HG03045 (cell line): ENCODE measurements around the gene SCLY.

Source experiments
- ATAC-seq: cut with Tn5 transposase; IDR thresholded peaks from one replicate; pipeline ENCODE4 v1.9.1; 2021; ENCODE audit warnings: mild to moderate bottlenecking, moderate library complexity; ENCODE audit not compliant: unreplicated experiment

The SCLY gene

DNA sequence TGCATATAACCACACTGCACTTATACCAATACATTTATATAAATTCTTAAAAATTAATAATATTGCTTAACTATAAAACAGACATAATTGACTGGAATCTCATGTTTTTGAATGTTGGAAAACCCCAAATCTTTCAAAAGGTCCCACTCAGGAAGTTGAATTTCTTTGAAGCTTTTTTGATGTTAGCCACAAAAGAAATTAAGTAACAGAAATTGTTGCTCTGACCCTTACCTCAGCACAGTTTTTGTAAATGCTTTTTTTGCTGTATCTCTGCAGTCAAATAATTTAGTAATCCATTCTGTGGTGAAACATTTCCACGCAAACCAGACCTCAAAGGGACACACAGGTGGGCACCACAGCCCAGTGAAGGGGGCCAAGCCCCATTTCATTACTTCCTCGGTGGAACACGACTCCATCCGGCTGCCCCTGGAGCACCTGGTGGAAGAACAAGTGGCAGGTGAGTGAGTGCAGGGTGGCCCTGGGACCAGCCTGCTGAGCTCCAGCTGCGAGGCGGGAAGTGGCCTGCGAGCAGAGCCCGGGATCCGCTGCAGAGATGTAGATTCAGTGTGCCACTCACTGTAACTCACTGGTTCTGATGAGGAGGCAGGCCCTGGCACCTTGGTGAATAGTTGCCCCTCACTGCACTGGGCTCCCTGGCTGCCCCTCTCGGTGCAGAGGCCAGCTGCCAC is 8.4 kb downstream of the SCLY start:
- ATAC-seq, result no peak

DNA sequence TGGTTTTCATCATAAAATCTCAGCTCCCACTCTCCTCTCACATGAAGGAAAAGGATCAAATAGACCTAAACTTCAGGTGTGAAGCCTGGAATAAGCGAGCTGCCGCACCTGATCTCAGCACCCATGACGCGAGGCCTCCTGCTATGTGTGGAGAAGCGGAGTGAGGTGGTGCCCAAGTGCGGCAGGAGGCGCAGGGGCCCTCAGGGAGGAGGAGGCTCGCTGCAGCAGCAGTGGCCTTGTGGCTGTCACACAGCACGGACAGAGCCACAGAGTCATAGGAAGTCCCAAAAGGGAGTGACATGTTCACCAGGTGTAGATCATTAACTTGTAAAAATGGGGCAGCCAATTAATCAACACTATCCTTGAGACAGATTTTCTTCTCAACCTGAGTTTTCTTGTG is 9.1 kb downstream of the SCLY start:
- no peak for ATAC-seq

- ATAC-seq, result no peak
Measured at GRCh38 chr2:238075397-238075796, 14.6 kb downstream of the SCLY start.

DNA sequence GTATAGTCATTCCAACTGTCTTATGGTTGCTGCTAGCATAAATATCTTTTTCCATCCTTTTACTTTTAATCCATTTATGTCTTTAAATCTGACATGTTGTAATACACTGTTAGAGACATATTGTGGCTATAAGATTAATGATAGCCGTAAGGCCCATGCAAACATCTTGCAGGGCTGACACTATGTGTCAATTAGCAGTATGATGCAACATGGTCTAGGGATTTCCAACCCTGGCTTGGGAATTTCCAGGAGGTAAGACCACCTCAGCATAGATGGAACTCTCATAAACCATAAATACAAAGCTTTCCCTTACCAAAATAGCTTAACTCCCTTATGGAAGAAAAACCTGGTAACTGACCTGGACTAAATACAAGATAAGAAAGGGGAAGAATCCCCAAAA is 16.5 kb downstream of the SCLY start:
- ATAC-seq, result no peak

- ATAC-seq, result no peak
Measured at GRCh38 chr2:238079874-238080327, 19.1 kb downstream of the SCLY start.

GRCh38 chr2:238080518-238080917 is 19.7 kb downstream of the SCLY start:
- ATAC-seq, result no peak

- no peak for ATAC-seq
Measured at GRCh38 chr2:238081150-238081549, 20.3 kb downstream of the SCLY start.

GRCh38 chr2:238081561-238081960 is 20.8 kb downstream of the SCLY start:
- no peak for ATAC-seq

DNA sequence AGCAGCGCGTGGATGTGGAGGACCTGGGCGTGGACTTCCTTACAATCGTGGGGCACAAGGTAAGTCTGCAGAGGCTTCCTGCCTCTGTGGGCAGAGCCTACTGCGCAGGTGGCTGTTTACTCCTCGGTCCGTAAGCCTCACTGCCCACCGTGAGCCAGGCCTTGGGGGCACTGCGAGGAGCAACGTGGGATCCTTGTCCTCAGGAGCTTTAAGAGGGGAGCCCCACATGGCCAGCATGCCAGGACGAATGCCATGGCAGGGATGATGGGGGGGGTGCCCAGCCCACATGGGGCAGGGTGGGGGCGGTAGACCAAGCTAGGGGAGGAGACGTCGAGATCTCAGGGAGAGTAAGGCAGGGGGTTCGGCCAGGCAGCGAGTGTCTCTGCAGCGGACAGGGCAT is 21.4 kb downstream of the SCLY start:
- no peak for ATAC-seq

GRCh38 chr2:238082827-238083226 is 22.0 kb downstream of the SCLY start:
- ATAC-seq, result no peak

- ATAC-seq, result no peak
Measured at GRCh38 chr2:238083919-238084318, 23.1 kb downstream of the SCLY start.

- no peak for ATAC-seq
Measured at GRCh38 chr2:238084761-238085160, 24.0 kb downstream of the SCLY start.

DNA sequence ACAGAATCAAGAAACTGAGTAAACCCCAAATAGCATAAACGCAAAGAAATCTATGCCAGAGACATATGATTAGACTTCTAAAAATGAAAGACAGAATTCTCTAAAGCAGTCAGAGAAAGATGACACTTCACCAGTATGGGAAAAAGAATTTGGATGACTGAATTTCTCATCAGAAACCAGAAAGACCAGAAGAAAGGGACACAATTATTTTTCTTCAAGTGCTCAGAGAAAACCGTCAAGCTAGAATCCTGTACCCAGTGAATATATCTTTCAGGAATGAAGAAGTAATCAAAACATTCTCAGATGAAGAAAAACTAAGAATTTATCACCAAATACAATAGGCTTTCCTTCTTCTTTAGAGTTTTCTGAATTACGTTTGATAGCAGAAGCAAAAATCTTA is 25.1 kb downstream of the SCLY start:
- ATAC-seq, result no peak

DNA sequence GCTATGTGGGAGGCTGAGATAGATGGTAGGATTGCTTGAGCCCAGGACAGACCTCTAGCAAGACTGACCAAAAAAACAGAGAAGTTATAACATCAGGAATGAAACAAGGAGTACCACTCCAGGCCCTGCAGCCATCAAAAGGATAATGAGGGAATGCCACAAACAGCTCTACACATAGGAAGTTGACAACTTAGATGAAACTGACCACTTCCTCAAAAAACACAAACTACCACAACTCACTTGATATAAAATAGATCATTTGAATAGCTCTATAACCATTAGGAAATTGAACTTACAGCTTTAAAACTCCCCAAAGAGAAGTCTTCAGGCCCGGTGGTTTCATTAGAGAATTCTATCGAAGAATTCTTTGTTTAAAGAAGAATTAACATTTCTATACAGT is 26.4 kb downstream of the SCLY start:
- ATAC-seq, result no peak

- ATAC-seq, result no peak
Measured at GRCh38 chr2:238090887-238091286, 30.1 kb downstream of the SCLY start.

DNA sequence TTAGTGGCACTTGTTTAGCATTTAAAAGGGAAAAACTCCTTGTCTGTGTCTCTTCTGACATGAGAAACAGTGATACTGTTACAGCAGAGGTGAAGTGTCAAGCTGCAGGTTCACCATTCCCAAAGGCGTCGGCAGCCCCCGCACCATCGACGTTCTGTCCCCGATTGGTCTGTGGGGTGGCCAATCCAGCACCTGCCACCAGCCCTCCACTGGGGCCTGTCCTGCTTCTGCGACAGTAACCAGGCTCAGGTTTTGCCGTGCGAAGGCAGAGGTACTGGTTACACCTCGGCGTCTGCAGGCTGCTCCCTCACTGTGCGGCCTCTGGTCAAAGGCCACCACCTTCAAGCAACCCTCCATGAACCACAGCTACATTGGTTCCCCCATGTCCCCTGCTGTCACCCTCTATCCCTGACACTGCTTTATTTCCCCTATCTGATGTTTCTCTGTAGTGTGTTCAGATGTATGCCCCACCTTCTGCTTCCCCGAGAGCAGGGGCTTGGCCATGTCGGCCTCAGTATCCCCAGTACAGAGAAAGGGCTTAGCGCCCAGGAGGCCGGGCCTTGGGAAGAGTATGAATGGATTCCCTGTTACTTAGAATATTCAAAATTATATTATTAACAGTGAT is 30.7 kb downstream of the SCLY start:
- no peak for ATAC-seq

DNA sequence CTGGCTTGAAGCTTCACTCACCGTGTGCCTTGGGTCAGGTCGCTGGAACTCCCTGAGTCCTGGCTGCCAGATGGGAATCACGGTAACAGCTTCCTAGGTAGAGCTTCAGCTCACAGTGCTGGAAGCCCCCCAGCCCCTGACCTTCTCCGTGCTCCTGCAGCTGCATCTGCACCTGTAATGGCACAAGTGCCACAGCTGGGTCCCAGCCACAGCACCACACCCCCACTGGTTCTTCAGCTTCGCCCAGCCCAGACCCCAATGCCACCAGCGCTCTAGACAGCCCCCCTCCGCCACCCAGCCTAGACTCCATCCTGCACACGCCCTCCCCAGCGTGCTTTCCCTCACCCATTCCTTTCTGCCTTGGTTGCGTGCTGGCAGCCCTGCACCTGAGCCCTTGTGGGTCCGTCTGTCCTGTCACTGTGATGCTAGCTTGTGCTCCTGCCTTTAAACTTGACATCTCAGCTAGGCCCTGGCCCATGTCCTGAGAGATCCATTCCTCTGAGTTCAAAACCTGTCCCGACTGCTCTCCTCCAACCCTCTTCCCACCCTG is 31.8 kb downstream of the SCLY start:
- no peak for ATAC-seq

- ATAC-seq, result no peak
Measured at GRCh38 chr2:238093181-238094140, 32.7 kb downstream of the SCLY start.

GRCh38 chr2:238094438-238095022 is 33.7 kb downstream of the SCLY start:
- ATAC-seq, result no peak

GRCh38 chr2:238095143-238095542 is 34.3 kb downstream of the SCLY start:
- ATAC-seq, result no peak
